GM12874 (cell line): ENCODE measurements around the gene DNAH2.

Experiments
- CTCF ChIP-seq: IDR thresholded peaks from 2 replicates; pipeline ENCODE4 v1.5.1; 2011; ENCODE audit warnings: low read depth, mild to moderate bottlenecking, control low read depth, low read length, moderate library complexity; ENCODE audit not compliant: insufficient read depth

DNAH2 gene

DNA sequence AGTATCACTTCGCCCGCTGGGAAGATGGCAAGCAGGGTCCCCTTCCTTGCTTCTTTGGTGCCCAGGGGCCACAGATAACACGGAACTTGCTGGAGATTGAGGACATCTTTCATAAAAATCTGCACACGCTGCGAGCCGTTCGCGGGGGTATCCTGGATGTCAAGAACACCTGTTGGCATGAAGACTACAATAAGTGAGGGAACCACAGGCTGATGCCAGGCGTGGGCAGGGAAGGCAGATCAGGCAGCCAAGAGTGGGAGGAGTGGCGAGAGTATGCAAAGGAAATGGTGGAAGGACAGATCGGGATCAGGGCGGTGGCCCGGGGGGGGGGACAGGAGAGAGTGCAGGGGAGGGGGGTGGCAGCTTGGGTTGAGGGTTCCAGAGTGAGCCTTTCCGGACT is 22.2 kb downstream of the DNAH2 start:
- no peak for TF ChIP-seq CTCF

DNA sequence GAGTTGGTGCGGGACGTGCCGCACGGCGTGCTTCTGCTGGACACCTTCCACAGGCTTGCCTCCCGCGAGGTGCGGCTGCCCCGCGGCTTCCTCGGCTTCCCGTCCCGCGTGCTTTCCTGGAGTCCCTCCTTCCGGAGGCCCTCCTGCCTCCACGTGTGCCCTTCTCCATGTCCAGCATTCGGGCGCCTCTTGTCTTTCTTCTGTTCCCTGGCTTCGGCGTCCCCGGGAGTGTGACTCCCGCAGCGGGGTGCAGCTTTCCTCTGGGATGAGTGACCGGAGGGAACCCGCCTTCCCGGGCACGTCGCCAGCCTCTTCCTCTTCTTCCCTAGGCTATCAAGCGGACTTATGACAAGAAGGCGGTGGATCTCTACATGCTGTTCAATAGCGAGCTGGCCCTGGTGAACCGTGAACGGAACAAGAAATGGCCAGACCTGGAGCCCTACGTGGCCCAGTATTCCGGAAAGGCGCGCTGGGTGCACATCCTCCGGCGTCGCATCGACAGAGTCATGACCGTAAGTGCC is 23.0 kb downstream of the DNAH2 start:
- no peak for TF ChIP-seq CTCF

DNA sequence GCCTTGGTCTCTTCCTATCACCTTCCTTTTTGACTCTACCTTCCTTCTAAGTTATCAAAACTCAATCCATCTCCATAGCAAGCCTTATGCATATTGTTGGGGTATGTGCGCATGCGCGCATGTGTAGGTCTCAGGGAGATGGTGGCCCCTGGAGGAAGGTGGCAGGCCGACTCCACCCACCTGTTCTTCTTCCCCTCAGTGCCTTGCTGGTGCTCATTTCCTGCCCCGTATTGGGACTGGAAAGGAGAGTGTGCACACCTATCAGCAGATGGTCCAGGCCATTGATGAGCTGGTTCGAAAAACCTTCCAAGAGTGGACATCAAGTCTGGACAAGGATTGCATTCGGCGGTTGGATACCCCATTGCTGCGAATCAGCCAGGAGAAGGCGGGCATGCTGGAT is 25.2 kb downstream of the DNAH2 start:
- TF ChIP-seq CTCF, result no peak

DNA sequence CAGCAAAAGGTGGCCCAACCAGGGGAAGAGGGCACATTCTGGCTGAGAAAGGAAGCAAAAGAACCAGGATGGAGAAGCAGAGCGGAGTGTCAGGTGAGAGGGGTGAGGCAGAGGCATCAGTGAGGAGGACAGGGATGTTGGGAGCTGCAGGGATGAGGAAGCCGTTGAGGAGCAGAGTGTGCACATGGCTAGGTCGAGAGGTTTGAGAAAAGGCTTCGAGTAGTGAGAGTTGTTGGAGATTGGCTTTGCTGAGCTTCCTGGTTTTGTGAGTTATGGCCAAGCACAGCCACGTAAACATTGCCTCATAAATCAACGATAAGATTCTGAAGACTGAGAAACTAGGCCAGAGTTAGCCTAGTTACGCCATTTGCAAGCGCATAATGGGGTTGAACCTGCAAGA is 26.9 kb downstream of the DNAH2 start:
- TF ChIP-seq CTCF, result no peak

DNA sequence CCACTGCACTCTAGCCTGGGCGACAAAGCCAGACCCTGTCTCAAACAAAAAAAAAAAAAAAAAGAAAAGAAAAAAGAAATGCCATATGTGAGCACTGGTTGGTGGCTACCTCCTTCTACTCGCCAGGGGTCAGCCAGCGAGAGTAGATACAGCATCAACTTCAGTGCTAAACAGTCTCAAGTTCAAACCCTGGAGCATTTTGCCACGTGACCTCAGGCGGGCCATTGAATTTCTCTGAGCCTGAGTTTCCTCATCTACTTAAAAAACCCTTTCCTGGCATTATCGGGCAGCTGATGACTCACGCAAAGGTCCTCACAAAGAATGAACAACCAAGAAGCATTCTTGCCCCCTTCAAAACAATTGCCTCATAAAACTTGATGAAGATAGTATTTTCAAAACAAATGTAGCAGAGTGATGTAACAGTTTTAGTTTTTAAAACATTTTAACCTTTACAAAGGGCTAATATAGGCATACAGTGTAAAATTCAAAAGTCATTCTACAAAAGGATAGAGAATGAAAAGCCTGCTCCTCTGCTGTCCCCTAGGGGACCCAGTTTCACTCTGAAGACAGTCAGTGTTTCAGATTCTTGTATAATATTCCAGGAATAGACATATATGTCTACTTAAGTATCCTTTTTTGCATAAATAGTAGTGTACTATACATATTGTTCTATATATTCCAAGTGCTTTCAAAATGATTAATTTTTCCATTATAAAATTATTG is 28.4 kb downstream of the DNAH2 start:
- no peak for TF ChIP-seq CTCF

GRCh38 chr17:7747635-7748071 is 30.1 kb downstream of the DNAH2 start:
- no peak for TF ChIP-seq CTCF

DNA sequence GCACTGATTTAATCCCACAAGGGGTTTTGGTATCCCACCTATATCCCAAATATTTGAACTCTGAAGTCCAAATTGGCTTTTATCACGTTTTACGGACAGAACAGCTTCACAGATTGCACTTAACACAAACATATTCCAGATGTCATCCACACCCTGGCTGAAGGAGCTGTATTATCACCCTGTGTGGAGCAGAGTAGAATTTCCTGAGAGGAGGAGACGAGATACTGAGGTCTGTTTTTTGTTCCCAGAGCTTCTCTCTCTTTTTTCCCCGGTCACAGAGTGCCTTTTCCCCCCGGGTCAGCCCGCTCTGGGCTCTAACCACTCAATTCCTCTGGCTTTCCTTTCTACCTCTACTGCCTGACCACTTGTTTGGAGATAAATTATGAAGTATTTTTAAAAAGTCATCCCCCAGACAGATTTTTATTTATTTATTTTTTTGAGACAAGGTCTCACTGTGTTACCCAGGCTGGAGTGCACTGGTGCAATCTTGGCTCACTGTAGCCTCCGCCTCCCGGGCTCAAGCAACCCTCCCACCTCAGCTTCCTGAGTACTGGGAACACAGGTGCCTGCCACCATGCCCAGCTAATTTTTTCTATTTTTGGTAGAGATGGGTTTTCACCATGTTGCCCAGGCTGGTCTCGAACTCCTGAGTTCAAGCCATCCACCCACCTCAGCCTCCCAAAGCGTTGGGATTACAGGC is 30.7 kb downstream of the DNAH2 start:
- no peak for TF ChIP-seq CTCF
